GM20431 (cell line): Measurements from ENCODE around the gene GFER.

Source experiments
- in situ Hi-C: fragments of 300-500 bp; cut with MseI, MboI; formaldehyde crosslinking; loops from one replicate; pipeline ENCODE4 v1.15.0; 2020; ENCODE audit warnings: low sequenced_read_pairs; ENCODE audit not compliant: unreplicated experiment

The GFER gene

GRCh38 chr16:2035431-2036199, 51.6 kb downstream of the GFER start:
- in situ Hi-C loops = no loop called here

GRCh38 chr16:2036200-2036966, 52.4 kb downstream of the GFER start:
- in situ Hi-C loops = no loop called here

- in situ Hi-C loops = no loop called here
Observed at GRCh38 chr16:2037115-2037514, 53.1 kb downstream of the GFER start.
